Kidney (tissue), 14 donors: ENCODE measurements around the gene PDE4D. TPM values are rescaled to one million over a fixed set of nuclear protein-coding genes. Genes with fewer than 3 reads are reported as not detected.

Source experiments
- DNase-seq, 5 donors: peaks; one replicate each; pipeline ENCODE4 v3.0.0-alpha.2; 2013 to 2020
- FAIRE-seq: peaks from 2 replicates; lab custom pipeline; 2012; peaks lifted over from hg19 to GRCh38; lab: Jason Lieb, UNC
- H3K27ac ChIP-seq, 2 donors: one replicate each; pipeline ENCODE4 v1.7.0; 2013; ENCODE audit warnings: low read depth in 2 of 2, low read length in 2 of 2, inconsistent platforms in 1 of 2
- H3K27me3 ChIP-seq: one replicate; pipeline ENCODE4 v1.7.1; 2013; ENCODE audit warnings: low read length, inconsistent platforms; ENCODE audit not compliant: control insufficient read depth, insufficient read depth
- H3K36me3 ChIP-seq, 3 donors: one replicate each; pipeline versions ENCODE4 v1.7.0 to v1.7.1; 2013; ENCODE audit warnings: low read length in 3 of 3, control low read depth in 1 of 3, inconsistent platforms in 1 of 3; ENCODE audit not compliant: insufficient read depth in 3 of 3, control insufficient read depth in 2 of 3
- H3K4me1 ChIP-seq, 3 donors: one replicate each; pipeline versions ENCODE4 v1.7.0 to v1.7.1; 2013; ENCODE audit warnings: low read length in 3 of 3, inconsistent platforms in 1 of 3, low read depth in 1 of 3; ENCODE audit not compliant: control insufficient read depth in 2 of 3, insufficient read depth in 2 of 3
- H3K4me3 ChIP-seq, 3 donors: one replicate each; pipeline versions ENCODE4 v1.7.0 to v1.8.1; 2013; ENCODE audit warnings: low read length in 3 of 3, control low read depth in 1 of 3, inconsistent platforms in 1 of 3
- H3K9ac ChIP-seq, 3 donors: one replicate each; pipeline versions ENCODE4 v1.7.0 to v1.7.1; 2013; ENCODE audit warnings: low read length in 3 of 3, control low read depth in 1 of 3, inconsistent platforms in 1 of 3
- H3K9me3 ChIP-seq, 3 donors: one replicate each; pipeline versions ENCODE4 v1.7.0 to v1.7.1; 2013; ENCODE audit warnings: low read length in 3 of 3, control low read depth in 1 of 3, inconsistent platforms in 1 of 3; ENCODE audit not compliant: control insufficient read depth in 2 of 3, insufficient read depth in 1 of 3
- intact Hi-C: fragments of 100-400 bp; cut with DNase I; formaldehyde crosslinking; loops from one replicate; pipeline ENCODE4 v1.11.1; 2022
- polyA plus RNA-seq: library from polyadenylated mRNA; stranded (reverse); fragments of 350-450 nt; fragmentation: Illumina TruSeq; extraction: RNeasy Lipid Tissue Mini Kit (QIAGEN cat#74804); gene quantifications from one replicate; pipeline ENCODE4 v1.2.3, GENCODE V29; 2014; ENCODE audit warnings: low read depth, low replicate concordance; ENCODE audit not compliant: insufficient read depth
- total RNA-seq: library from RNA; stranded (reverse); fragmentation: NEBNext Ultra II Directional; extraction: Animal tissue kit (Norgen Biotek cat#: 25700); gene quantifications from one replicate; pipeline ENCODE4 v1.2.1, GENCODE V29; 2021
- TF ChIP-seq, protein P1 (sequence below): IDR thresholded peaks from 3 replicates; pipeline ENCODE4 v1.5.1; 2012; ENCODE audit warnings: mild to moderate bottlenecking, moderate library complexity, borderline replicate concordance; ENCODE audit not compliant: insufficient read depth; ENCODE audit errors: extremely low read depth
- donor health status: control.
- donor health status: control.
- donor health status: control.
- donor health status: control.
- donor health status: control.
- donor health status: DM: yes; HTN: yes; CAD: no.
- donor health status: Normal renal cell carcinoma (clear cell type).

Gene PDE4D
- total and polyA plus RNA-seq, 2 donors from 2014 or later = 9.2 to 78.9 TPM

DNA sequence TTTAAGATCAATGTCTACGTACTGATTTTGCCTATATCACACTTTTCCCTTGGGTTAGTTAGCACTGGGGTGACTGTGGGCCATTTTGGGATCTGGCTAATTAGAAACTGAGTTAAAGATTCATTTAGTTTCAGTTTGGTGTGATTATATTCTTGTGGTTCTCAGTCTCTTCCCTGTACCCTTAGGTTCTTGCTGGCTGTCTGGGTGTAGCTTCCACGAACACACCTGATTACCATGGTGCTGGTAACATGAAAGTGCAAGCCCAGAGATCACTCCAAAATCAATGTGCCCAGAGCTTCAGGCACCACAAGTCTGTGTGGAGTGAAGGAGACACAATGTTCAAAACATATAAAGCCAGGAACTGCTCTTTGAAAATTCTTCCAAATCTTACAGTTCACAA is 248.1 kb downstream of the PDE4D start:
- H3K9ac ChIP-seq = no peak overlapping the region
- H3K27me3 ChIP-seq = no peaks in the 10 kb centered on the region
- no peaks in the 10 kb centered on the region for H3K9me3 ChIP-seq
- no peak overlapping the region for H3K27ac ChIP-seq
- FAIRE-seq = no peak
- intact Hi-C loops = no loop called here
- no peaks in the 10 kb centered on the region for H3K36me3 ChIP-seq
- no peak for DNase-seq
- H3K4me1 ChIP-seq = peaks cover 0 to 6% (median 0%) of the 10 kb centered on the region in 3 donors
- TF ChIP-seq, protein P1, sequence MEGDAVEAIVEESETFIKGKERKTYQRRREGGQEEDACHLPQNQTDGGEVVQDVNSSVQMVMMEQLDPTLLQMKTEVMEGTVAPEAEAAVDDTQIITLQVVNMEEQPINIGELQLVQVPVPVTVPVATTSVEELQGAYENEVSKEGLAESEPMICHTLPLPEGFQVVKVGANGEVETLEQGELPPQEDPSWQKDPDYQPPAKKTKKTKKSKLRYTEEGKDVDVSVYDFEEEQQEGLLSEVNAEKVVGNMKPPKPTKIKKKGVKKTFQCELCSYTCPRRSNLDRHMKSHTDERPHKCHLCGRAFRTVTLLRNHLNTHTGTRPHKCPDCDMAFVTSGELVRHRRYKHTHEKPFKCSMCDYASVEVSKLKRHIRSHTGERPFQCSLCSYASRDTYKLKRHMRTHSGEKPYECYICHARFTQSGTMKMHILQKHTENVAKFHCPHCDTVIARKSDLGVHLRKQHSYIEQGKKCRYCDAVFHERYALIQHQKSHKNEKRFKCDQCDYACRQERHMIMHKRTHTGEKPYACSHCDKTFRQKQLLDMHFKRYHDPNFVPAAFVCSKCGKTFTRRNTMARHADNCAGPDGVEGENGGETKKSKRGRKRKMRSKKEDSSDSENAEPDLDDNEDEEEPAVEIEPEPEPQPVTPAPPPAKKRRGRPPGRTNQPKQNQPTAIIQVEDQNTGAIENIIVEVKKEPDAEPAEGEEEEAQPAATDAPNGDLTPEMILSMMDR = no peak
- peak overlapping the region in 2 of 3 donors; percentile 14 to 51 for H3K4me3 ChIP-seq

- Histone ChIP-seq H3K27me3 (no peaks in the 10 kb centered on the region), H3K9me3 (no peaks in the 10 kb centered on the region), H3K4me3 (no peak overlapping the region), H3K9ac (no peak overlapping the region), H3K27ac (no peak overlapping the region), H3K36me3 (no peaks in the 10 kb centered on the region), H3K4me1 (no peaks in the 10 kb centered on the region)
- intact Hi-C loops = no loop called here
- DNase-seq = no peak
- TF ChIP-seq, protein P1 = no peak
- FAIRE-seq = no peak
Measured at GRCh38 chr5:59640411-59640810, 253.1 kb downstream of the PDE4D start.

DNA sequence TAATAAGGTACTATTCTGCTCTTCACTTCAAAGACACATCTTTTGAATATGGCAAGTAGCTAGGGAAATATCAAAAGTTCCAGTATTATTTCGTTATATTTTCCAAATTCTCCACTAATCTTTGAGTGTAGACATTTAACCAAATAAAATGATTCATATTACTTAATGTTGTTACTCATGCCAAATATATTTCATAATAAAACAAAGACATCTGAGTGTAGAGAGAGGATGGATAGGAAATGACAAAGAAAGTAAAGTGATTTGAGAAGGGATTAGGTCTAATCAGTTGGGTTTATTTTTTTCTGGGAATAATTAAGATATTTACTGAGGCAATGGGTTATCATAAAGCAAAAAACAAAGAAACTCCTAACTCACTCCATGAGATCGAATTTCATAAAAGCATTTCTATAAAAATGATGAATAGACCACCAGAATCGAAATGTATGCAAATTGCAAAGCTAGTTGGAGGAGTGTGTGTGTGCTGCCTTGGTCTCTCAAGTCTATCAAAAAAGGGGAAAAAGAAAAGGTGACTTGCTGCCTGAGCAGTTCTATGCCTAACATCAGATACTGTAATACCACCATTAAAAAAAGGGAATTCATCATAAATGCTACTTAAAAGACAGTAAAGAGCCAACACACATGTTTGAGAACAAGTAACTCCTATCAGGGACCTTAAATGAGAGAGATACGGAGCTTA is 255.5 kb downstream of the PDE4D start:
- no peaks in the 10 kb centered on the region for H3K9me3 ChIP-seq
- H3K4me1 ChIP-seq = no peaks in the 10 kb centered on the region
- H3K27ac ChIP-seq = no peak overlapping the region
- intact Hi-C loops = no loop called here
- H3K9ac ChIP-seq = no peak overlapping the region
- no peaks in the 10 kb centered on the region for H3K36me3 ChIP-seq
- H3K27me3 ChIP-seq = no peaks in the 10 kb centered on the region
- TF ChIP-seq, protein P1 = no peak
- no peak for FAIRE-seq
- no peak for DNase-seq
- no peak overlapping the region for H3K4me3 ChIP-seq
